GM12891 (cell line): Measurements from ENCODE around the gene NBAS.

ENCODE experiments used
- DNase-seq: peaks from one replicate; pipeline ENCODE4 v3.0.0; 2011; ENCODE audit warnings: low spot score; ENCODE audit not compliant: insufficient read length
- FAIRE-seq: peaks from 2 replicates; lab custom pipeline; 2011; peaks lifted over from hg19 to GRCh38; lab: Jason Lieb, UNC
- PAX5 ChIP-seq: IDR thresholded peaks from 2 replicates; pipeline ENCODE4 v1.6.1; 2011; ENCODE audit warnings: low read length, moderate library complexity, mild to moderate bottlenecking; ENCODE audit not compliant: insufficient read depth, severe bottlenecking
- POLR2A ChIP-seq: IDR thresholded peaks from 2 replicates; pipeline ENCODE4 v1.6.1; 2011; ENCODE audit warnings: low read depth, low read length, control low read depth
- POLR2AphosphoS5 ChIP-seq: IDR thresholded peaks from 2 replicates; pipeline ENCODE4 v1.6.1; 2011; ENCODE audit warnings: low read depth, low read length, control low read depth
- POU2F2 ChIP-seq: IDR thresholded peaks from 2 replicates; pipeline ENCODE4 v1.6.1; 2011; ENCODE audit warnings: low read depth, mild to moderate bottlenecking, control low read depth, low read length, moderate library complexity
- SPI1 ChIP-seq: IDR thresholded peaks from 2 replicates; pipeline ENCODE4 v1.6.1; 2011; ENCODE audit warnings: low read depth, low read length, control low read depth
- TAF1 ChIP-seq: IDR thresholded peaks from 2 replicates; pipeline ENCODE4 v1.6.1; 2011; ENCODE audit warnings: low read depth, low read length, control low read depth

The NBAS gene

DNA sequence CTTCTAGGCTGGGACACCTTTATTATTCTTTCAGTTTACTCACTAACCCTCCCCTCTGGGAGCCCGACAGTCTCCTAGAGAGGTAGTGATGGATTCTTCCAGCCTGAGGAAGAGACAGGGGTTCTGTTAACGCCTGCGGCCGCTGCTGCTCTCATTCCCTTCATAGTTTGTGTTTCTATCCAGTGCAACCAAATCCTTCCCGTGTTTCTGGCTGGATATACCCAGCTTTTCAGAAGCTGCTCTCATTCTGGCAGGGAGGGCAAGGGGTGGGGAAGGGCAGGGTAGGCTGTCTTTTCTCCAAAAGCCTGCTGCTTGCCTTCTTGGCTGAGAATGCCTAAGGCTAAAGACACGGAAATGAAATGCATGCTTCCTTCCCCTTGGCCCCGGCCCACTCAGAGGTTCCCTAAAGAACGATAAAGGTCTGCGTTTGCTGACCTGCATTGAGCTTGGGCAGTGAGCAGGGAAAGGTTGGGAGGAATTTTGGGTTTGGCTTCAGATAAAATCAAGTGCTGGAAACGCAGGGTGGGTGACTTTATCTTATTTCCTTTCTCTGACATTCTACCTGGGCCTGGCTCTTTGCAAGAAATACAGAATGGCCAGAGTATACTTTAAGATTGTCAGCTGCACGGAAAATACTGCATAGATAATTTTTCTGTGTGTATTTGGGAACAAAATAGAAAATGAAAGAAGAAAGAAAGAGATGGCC, 390.9 kb downstream of the NBAS start:
- no peak for FAIRE-seq
- TF ChIP-seq TAF1: no peak
- TF ChIP-seq POU2F2: no peak
- TF ChIP-seq PAX5: no peak
- no peak for TF ChIP-seq POLR2A
- TF ChIP-seq POLR2AphosphoS5: no peak
- no peak for DNase-seq

DNA sequence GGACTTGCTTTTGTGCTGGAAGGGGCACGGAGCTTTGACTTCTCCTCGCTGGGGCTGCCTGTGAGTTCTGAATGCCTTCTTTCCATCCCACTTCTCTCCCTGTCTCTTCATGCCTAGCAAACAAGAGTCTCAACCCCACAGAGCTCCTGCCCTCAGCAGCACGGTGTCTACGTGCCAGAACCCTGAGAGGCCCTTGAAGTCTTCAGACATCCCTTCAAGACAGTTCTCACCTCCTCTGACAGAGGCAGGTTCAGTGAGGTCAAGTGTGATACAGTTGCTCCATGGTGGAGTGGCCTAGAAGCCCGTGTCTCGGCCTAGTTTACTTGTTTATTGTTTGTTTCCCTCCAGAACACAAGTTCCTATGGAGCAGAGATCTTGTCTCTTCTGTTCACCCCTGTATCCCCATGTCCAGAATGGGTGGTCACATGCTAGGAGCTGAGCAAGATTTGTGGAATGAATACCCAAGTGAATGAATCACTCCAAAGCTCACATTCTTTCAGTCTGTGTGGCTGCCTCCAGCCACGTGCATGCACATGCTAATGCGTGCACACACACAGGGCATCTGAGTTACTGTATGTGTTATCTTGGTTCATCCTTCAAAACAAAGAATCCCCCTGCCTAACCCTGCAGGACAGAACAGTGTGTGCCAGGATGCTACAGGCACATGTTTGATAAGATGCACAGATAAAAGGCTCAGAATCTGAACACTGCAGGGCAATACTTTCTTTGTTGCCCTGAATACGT, 391.6 kb downstream of the NBAS start:
- TF ChIP-seq POLR2AphosphoS5: no peak
- FAIRE-seq: no peak
- DNase-seq: no peak

DNA sequence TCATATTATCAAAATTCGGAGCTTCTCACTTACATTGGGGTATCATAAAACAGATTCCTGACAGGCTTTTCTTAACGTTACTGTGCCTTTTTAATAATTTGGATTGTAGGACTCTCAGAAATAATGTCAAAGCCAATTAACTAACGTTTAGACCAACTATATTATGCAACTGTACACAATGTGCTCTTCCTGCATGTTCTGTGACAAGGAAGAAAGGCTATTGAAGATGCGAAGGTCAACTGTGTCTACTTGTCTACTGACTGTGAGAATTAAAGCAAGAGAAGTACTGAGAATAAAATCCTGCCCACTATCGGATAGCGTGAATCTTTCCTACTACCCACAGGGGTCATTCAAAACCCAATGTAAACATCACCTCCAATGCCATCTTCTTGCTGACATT, 393.0 kb downstream of the NBAS start:
- FAIRE-seq: no peak

DNA sequence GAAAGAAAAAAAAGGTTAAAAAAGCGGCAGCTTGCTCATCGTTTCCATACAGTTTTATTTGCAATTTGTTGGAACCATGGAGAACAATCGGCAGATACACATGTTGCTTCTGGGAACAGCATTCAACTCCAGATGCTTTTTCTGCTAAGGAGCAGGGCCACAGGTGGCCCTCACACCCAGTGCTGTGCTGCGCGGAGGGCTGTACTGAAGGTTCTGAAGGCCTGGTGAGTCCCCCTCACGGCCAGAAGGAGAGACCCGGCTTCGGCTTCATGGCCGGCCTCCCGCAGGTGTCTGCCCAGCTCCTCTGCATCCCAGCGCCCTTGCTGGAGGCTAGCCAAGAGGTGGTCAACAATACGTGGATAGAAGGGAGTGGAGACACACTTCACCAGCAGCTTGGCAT, 394.3 kb downstream of the NBAS start:
- FAIRE-seq: no peak
- TF ChIP-seq POLR2A (no peak), TAF1 (no peak), POU2F2 (no peak), PAX5 (no peak), POLR2AphosphoS5 (no peak)
- DNase-seq: no peak

More for the DNA sequence above, 393.0 kb downstream of the NBAS start:
- DNase-seq: no peak
- no peak for TF ChIP-seq PAX5
- no peak for TF ChIP-seq POU2F2
- no peak for TF ChIP-seq SPI1

DNA sequence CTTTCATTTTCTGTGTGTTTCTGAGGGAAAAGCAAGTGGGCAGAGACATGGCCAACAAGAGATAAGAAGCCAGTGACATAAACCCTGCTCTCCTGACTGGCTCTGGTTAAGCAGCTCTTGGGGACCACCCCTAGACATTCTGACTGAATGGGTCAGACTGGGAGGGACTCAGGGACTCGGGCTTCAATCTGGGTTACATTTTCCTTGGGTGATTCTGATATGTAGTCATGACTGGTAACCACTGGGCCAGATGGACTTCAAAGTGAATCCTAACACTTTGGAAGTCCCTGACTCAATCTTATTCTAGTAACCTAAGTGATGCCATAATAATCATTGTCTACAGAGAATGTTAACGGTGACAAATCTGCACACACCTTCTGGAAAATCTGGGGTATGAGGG, 397.8 kb downstream of the NBAS start:
- DNase-seq (no peak), FAIRE-seq (no peak)
- no peak for TF ChIP-seq POLR2AphosphoS5

DNA sequence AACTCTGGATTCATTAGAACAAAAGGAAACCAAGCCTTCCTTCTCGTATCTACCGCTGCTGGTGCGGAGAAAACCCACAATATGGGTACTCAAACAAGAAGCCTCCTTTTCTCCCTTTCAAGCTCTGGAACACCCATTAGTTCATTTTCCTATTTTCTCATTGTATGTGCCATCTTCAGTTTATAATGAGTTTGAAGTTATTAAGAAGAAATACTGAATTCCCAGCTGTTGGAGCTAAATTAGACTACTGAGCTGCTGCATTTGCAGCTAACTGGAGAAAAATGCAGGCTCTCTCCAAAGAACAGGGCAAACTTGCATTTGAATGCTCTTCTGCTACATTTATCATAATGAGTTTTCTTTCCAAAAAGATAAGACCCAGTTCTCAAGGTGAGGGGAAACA, 398.5 kb downstream of the NBAS start:
- DNase-seq (no peak), FAIRE-seq (no peak)
- TF ChIP-seq TAF1 (no peak), POU2F2 (no peak), POLR2AphosphoS5 (no peak), SPI1 (no peak), PAX5 (no peak), POLR2A (no peak)

DNA sequence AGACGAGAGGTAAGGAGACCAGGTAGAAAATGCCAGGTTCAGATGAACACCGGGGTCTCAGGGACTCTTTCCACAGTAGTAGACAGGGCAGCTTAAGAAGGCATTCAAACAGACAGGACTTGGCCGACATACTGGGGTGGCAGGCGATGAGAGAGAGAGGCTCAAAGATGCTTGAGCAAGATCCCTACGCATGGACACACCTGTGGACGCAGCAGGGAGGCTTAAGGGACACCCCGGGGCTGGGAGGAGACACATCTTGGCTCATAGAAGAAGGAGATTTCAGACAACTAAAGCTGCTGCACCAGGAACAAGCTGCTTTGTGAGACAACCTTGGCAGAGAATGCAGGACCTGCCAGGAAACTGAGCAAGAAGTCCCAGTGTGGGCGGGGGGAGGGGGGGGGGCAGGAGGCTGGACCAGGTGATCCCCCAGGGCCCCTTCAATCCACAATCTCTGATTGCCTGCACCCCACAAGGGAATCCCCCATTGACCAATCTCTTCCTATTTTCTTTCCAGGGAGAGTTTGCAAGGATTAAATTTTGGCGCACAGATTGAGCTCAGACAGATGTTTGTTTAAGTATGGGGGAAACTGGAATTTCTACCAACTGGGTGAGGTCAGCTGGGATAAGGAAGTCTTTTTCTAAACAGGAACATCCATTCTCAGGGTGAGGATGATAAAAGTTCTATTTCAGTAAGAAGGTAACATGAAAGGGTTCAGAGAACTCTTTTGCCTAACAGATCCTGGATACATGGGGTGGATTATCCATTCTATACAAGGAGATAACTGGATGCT, 400.7 kb downstream of the NBAS start:
- TF ChIP-seq TAF1 (no peak), PAX5 (no peak), POLR2AphosphoS5 (no peak), SPI1 (no peak), POU2F2 (no peak), POLR2A (no peak)
- no peak for FAIRE-seq
- no peak for DNase-seq

DNA sequence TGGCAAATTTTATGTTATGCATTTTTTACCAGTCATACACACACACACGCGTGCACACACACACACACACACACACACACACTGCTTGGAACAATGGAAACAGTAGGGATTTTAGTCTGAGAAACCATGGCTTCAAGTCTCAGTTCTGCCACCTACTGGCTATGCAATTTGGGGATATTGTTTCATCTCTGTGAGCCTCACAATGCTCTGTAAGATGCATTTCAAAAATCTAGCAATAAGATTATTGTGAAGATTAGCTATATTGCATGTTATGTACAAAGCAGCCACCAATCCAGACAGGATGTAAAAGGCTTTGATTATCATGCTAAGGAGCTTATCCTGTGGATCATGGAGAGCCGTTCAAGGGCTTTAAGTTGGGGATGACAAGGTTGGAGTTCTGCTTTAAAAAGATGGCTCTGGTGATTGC, 401.4 kb downstream of the NBAS start:
- FAIRE-seq (no peak), DNase-seq (no peak)
- no peak for TF ChIP-seq POLR2A
- no peak for TF ChIP-seq POU2F2

DNA sequence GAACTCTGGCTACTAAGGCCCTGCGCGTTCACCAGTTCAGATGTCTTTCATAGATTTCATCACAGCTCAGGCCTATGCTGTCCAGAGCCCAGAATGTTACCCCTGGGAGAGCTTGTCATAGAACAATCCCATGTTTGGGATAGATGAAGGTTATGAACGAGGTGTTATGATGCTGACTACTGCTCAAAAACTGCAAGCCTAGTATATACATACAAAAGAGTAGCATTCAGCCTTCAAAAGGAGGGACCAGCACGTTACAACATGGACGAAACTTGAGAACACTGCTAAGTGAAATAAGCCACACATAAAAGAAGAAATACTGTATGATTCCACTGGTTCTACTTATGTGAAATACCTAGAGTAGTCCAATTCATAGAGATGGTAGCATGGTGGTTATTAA, 401.9 kb downstream of the NBAS start:
- no peak for DNase-seq
- TF ChIP-seq SPI1: no peak
- no peak for TF ChIP-seq PAX5
- no peak for TF ChIP-seq TAF1
- no peak for TF ChIP-seq POU2F2
- FAIRE-seq: no peak

DNA sequence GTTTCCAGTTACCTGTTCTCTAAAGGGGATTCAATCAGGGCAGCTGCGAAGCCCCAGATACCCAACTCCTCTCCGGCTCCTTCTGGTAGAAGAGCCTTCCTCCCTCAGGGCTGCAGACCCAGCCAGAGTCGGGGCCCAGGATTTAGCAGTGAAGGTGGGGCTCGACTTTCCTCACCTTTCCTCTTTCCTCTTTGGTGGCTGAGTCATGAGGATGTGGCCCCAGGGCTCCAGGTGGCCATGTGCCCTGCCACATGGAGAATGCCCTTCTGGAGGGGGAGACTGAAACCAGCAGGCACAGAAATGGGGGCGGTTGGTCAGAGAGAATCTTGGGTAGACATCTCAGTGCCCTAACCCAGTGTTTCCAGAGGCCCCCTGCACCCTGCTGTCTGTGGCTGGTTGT, 402.6 kb downstream of the NBAS start:
- no peak for TF ChIP-seq POLR2A
- TF ChIP-seq SPI1: no peak
- no peak for TF ChIP-seq TAF1
- TF ChIP-seq POU2F2: no peak
- no peak for TF ChIP-seq PAX5
- no peak for TF ChIP-seq POLR2AphosphoS5

More for the DNA sequence above, 402.6 kb downstream of the NBAS start:
- FAIRE-seq: no peak
- no peak for DNase-seq
